ENCODE measurements around the gene GTF3A.

DNA sequence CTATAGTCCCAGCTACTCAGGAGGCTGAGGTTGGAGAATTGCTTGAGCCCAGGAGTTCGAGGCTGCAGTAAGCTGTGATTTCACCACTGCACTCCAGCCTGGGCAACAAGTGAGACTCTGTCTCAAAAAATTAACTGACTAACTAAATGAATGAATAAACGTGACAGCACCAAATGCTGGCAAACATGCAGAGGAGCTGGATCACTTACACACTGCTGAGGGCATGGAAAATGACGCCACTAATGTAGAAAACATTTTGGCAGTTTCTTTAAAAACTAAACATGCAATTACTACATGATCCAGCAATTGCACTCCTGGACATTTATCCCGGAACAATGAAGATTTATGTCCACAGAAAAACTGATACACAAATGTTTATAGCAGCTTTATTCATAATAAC is 31.3 kb upstream of the GTF3A start:
- TF ChIP-seq TCF7L2 (IDR thresholded peaks at IDR 0.05; ENCODE audit: borderline replicate concordance, extremely low read depth, insufficient read depth, insufficient read length) (no peak), EZH2 (IDR thresholded peaks at IDR 0.05) (no peak), ZFX (IDR thresholded peaks at IDR 0.05) (no peak), CEBPB (IDR thresholded peaks at IDR 0.05; ENCODE audit: low read depth) (no peak), REST (IDR thresholded peaks at IDR 0.05; ENCODE audit: low read depth) (no peak), MAX (IDR thresholded peaks at IDR 0.05) (no peak), POLR2AphosphoS5 (IDR thresholded peaks at IDR 0.05; ENCODE audit: low read depth, low read length) (no peak), POLR2A (IDR thresholded peaks at IDR 0.05; ENCODE audit: borderline replicate concordance, extremely low read depth, insufficient read depth, insufficient read length) (no peak), EGR1 (IDR thresholded peaks at IDR 0.05; ENCODE audit: low read depth) (no peak), YY1 (IDR thresholded peaks at IDR 0.05; ENCODE audit: extremely low read depth, insufficient replicate concordance, low read depth, low read length) (no peak), EZH2phosphoT487 (IDR thresholded peaks at IDR 0.05; ENCODE audit: borderline replicate concordance) (no peak), RAD21 (IDR thresholded peaks at IDR 0.05; ENCODE audit: low read depth) (no peak)
- TF ChIP-seq, protein P1, sequence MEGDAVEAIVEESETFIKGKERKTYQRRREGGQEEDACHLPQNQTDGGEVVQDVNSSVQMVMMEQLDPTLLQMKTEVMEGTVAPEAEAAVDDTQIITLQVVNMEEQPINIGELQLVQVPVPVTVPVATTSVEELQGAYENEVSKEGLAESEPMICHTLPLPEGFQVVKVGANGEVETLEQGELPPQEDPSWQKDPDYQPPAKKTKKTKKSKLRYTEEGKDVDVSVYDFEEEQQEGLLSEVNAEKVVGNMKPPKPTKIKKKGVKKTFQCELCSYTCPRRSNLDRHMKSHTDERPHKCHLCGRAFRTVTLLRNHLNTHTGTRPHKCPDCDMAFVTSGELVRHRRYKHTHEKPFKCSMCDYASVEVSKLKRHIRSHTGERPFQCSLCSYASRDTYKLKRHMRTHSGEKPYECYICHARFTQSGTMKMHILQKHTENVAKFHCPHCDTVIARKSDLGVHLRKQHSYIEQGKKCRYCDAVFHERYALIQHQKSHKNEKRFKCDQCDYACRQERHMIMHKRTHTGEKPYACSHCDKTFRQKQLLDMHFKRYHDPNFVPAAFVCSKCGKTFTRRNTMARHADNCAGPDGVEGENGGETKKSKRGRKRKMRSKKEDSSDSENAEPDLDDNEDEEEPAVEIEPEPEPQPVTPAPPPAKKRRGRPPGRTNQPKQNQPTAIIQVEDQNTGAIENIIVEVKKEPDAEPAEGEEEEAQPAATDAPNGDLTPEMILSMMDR (IDR thresholded peaks at IDR 0.05 in 2 of 3, conservative IDR thresholded peaks at IDR 0.05 in 1 of 3; ENCODE audit: borderline replicate concordance in 1 of 3, insufficient read depth in 1 of 3, low read depth in 2 of 3, low read length in 2 of 3) = no peak
- TF ChIP-seq, protein P2, sequence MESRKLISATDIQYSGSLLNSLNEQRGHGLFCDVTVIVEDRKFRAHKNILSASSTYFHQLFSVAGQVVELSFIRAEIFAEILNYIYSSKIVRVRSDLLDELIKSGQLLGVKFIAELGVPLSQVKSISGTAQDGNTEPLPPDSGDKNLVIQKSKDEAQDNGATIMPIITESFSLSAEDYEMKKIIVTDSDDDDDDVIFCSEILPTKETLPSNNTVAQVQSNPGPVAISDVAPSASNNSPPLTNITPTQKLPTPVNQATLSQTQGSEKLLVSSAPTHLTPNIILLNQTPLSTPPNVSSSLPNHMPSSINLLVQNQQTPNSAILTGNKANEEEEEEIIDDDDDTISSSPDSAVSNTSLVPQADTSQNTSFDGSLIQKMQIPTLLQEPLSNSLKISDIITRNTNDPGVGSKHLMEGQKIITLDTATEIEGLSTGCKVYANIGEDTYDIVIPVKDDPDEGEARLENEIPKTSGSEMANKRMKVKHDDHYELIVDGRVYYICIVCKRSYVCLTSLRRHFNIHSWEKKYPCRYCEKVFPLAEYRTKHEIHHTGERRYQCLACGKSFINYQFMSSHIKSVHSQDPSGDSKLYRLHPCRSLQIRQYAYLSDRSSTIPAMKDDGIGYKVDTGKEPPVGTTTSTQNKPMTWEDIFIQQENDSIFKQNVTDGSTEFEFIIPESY (IDR thresholded peaks at IDR 0.05; ENCODE audit: extremely low read depth, insufficient replicate concordance, low read length) = no peak

Data from HCT116 (cell line).